ENCODE data around the gene GPR4.

GPR4 gene

GRCh38 chr19:45587873-45588272, 14.1 kb downstream of the GPR4 start:
- no peak for DNase-seq

- DNase-seq: no peak
Measured at GRCh38 chr19:45585158-45585577, 16.8 kb downstream of the GPR4 start.

- peak; percentile 97 for DNase-seq
Measured at GRCh38 chr19:45584332-45585157, 17.5 kb downstream of the GPR4 start, which contains the start of gene OPA3. Gene OPA3, minus strand, starts transcription at chr19:45584802. Its CDS starts 38 bp downstream, at chr19:45584764.

- DNase-seq: no peak
Measured at GRCh38 chr19:45581576-45581975, 20.4 kb downstream of the GPR4 start.

GRCh38 chr19:45578861-45579260, 23.2 kb downstream of the GPR4 start:
- no peak for DNase-seq

GRCh38 chr19:45577111-45577905, 24.7 kb downstream of the GPR4 start:
- DNase-seq: no peak

- DNase-seq: no peak
Measured at GRCh38 chr19:45576682-45577081, 25.3 kb downstream of the GPR4 start.

GRCh38 chr19:45575216-45575615, 26.8 kb downstream of the GPR4 start:
- DNase-seq: no peak

- no peak for DNase-seq
Measured at GRCh38 chr19:45574526-45574925, 27.5 kb downstream of the GPR4 start.

- DNase-seq: no peak
Measured at GRCh38 chr19:45571457-45572220, 30.4 kb downstream of the GPR4 start.

- no peak for DNase-seq
Measured at GRCh38 chr19:45569619-45570421, 32.2 kb downstream of the GPR4 start.

- DNase-seq: no peak
Measured at GRCh38 chr19:45568732-45569131, 33.3 kb downstream of the GPR4 start.

- DNase-seq: no peak
Measured at GRCh38 chr19:45567609-45568008, 34.4 kb downstream of the GPR4 start.

GRCh38 chr19:45564131-45564780, 37.8 kb downstream of the GPR4 start:
- no peak for DNase-seq

GRCh38 chr19:45560686-45561085, 41.3 kb downstream of the GPR4 start:
- no peak for DNase-seq

- DNase-seq: no peak
Measured at GRCh38 chr19:45560038-45560437, 42.0 kb downstream of the GPR4 start.

GRCh38 chr19:45558399-45558878, 43.6 kb downstream of the GPR4 start:
- DNase-seq: peak; percentile 6

- no peak for DNase-seq
Measured at GRCh38 chr19:45556835-45557234, 45.2 kb downstream of the GPR4 start.

GRCh38 chr19:45554481-45554880, 47.5 kb downstream of the GPR4 start:
- DNase-seq: no peak

GRCh38 chr19:45553464-45553863, 48.5 kb downstream of the GPR4 start:
- DNase-seq: no peak

GRCh38 chr19:45547965-45548609, 53.9 kb downstream of the GPR4 start:
- no peak for DNase-seq

Data from GF-D8 (cell line).